Measurements from ENCODE around the gene ATOX1. TPM values are rescaled to one million over a fixed set of nuclear protein-coding genes. Genes with fewer than 3 reads are reported as not detected.

The ATOX1 gene
- total and polyA plus RNA-seq, 2 of the 4 experiments (the other 2 are of a cell fraction) = 56.3 to 360 TPM

GRCh38 chr5:151709109-151709735 is 49.2 kb downstream of the ATOX1 start:
- H2BK15ac ChIP-seq (ENCODE audit: low read depth, low read length) = no peak overlapping the region
- no peak overlapping the region for H2AK5ac ChIP-seq (ENCODE audit: low read depth, low read length)
- no peak overlapping the region for H3K23ac ChIP-seq (ENCODE audit: low read depth, low read length)
- peak overlapping the region; percentile 27 for H2AFZ ChIP-seq (replicated peaks; ENCODE audit: low read length, poor library complexity)
- no peaks in the 10 kb centered on the region for H3K36me3 ChIP-seq (ENCODE audit: control insufficient read depth, insufficient read depth, low read length)
- no peak overlapping the region for H3K9ac ChIP-seq (ENCODE audit: low read depth, low read length)
- H2BK120ac ChIP-seq (ENCODE audit: low read depth, low read length) = no peak overlapping the region
- H3K18ac ChIP-seq (ENCODE audit: low read depth, low read length) = no peak overlapping the region
- in situ Hi-C loops (cut with MboI; ENCODE audit: low sequenced_read_pairs) (no loop called here), dilution Hi-C loops (cut with HindIII; ENCODE audit: low sequenced_read_pairs, unreplicated experiment) (no loop called here), intact Hi-C loops (cut with micrococcal nuclease) (no loop called here)
- H3K9me3 ChIP-seq (ENCODE audit: control insufficient read depth, insufficient read depth, low read length) = no peaks in the 10 kb centered on the region
- no peak overlapping the region for H2BK5ac ChIP-seq (ENCODE audit: low read depth, low read length, poor library complexity, severe bottlenecking)
- ATAC-seq (ENCODE audit: low read depth) (no peak), DNase-seq (no peak)
- H3K14ac ChIP-seq (replicated peaks; ENCODE audit: low read depth, low read length) = no peak overlapping the region
- no peaks in the 10 kb centered on the region for H3K79me1 ChIP-seq (ENCODE audit: low read depth in 1 of 2, low read length in 2 of 2)
- TF ChIP-seq CHD1 (IDR thresholded peaks at IDR 0.05; ENCODE audit: low read depth, low read length) (no peak), MAFK (IDR thresholded peaks at IDR 0.05; ENCODE audit: low read depth, low read length) (no peak), SMC3 (IDR thresholded peaks at IDR 0.05; ENCODE audit: low read depth, low read length) (no peak), RCOR1 (IDR thresholded peaks at IDR 0.05; ENCODE audit: insufficient replicate concordance, low read length) (no peak), ELK1 (IDR thresholded peaks at IDR 0.05; ENCODE audit: borderline replicate concordance, low read depth, low read length) (no peak), MXI1 (IDR thresholded peaks at IDR 0.05; ENCODE audit: borderline replicate concordance, low read depth, low read length) (no peak)
- TF ChIP-seq, protein P1, sequence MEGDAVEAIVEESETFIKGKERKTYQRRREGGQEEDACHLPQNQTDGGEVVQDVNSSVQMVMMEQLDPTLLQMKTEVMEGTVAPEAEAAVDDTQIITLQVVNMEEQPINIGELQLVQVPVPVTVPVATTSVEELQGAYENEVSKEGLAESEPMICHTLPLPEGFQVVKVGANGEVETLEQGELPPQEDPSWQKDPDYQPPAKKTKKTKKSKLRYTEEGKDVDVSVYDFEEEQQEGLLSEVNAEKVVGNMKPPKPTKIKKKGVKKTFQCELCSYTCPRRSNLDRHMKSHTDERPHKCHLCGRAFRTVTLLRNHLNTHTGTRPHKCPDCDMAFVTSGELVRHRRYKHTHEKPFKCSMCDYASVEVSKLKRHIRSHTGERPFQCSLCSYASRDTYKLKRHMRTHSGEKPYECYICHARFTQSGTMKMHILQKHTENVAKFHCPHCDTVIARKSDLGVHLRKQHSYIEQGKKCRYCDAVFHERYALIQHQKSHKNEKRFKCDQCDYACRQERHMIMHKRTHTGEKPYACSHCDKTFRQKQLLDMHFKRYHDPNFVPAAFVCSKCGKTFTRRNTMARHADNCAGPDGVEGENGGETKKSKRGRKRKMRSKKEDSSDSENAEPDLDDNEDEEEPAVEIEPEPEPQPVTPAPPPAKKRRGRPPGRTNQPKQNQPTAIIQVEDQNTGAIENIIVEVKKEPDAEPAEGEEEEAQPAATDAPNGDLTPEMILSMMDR (conservative IDR thresholded peaks at IDR 0.05; ENCODE audit: low read depth, low read length) = no peak
- H3K27ac ChIP-seq (ENCODE audit: insufficient read depth, low read length) = no peak overlapping the region
- ChIA-PET POLR2A (ENCODE audit: unreplicated experiment) (interaction anchor here (1.3 to 1.8 kb wide), 3 partner anchors 9 to 25 kb away, joined by 3 to 9 read pairs (median 5); no protein-coding TSS in a partner anchor), CTCF (no interaction called here)
- H3K4me3 ChIP-seq (ENCODE audit: insufficient read depth, low read depth, low read length) = no peak overlapping the region
- no peaks in the 10 kb centered on the region for H4K20me1 ChIP-seq (ENCODE audit: insufficient read depth, low read length)
- H3K4ac ChIP-seq (ENCODE audit: low read depth, low read length) = no peak overlapping the region
- no peak overlapping the region for H3K56ac ChIP-seq (ENCODE audit: extremely low read depth, insufficient read depth, low read length)
- H4K8ac ChIP-seq (ENCODE audit: low read depth in 2 of 2, low read length in 2 of 2) = no peak overlapping the region
- H3K4me1 ChIP-seq (ENCODE audit: control insufficient read depth, insufficient read depth, low read length) = no peaks in the 10 kb centered on the region
- peaks cover 2% of the 10 kb centered on the region; the same call in 1 of the 2 replicates for H3K9me1 ChIP-seq (ENCODE audit: insufficient read depth, low read length)
- H2AK9ac ChIP-seq (replicated peaks; ENCODE audit: low read depth, low read length, poor library complexity) = no peak overlapping the region
- H4K5ac ChIP-seq (ENCODE audit: low read depth, low read length) = no peak overlapping the region
- WGBS, 2 experiments (ENCODE audit: extremely low coverage in 2 of 2, insufficient read length in 1 of 2) = 87% methylated on average over 9 of the region's 13 CpGs; no CpG with 5 or more reads in 1 of the 2 experiments
- H3K27me3 ChIP-seq (ENCODE audit: control insufficient read depth, insufficient read depth, low read length) = no peaks in the 10 kb centered on the region
- no peak overlapping the region for H3K4me2 ChIP-seq (ENCODE audit: low read depth, low read length)
- no peak overlapping the region for H2BK20ac ChIP-seq (ENCODE audit: low read depth, low read length)
- H4K91ac ChIP-seq (ENCODE audit: insufficient read depth, low read depth, low read length) = no peak overlapping the region
- BruUV-seq (replicated peaks) = no TSS peak

Data from IMR-90 (cell line).